WTC11 (cell line): ENCODE data around the gene HEXD. TPM values are rescaled to one million over a fixed set of nuclear protein-coding genes. Genes with fewer than 3 reads are reported as not detected.

Source experiments
- ATAC-seq: fragments of 200-7000 bp; cut with Tn5 transposase; 2 replicates; pipeline ENCODE4 v1.10.0; 2021; ENCODE audit warnings: mild to moderate bottlenecking, moderate library complexity
- CTCF ChIA-PET: fragments of 300-600 bp; sonication (Branson Sonifier 250); formaldehyde crosslinking; loops from one replicate; lab custom pipeline; 2021; ENCODE audit warnings: antibody characterized with exemption; lab: Charles Lee
- POLR2A ChIA-PET: fragments of 350-600 bp; sonication (Branson Sonifier 250); formaldehyde crosslinking; loops from one replicate; lab custom pipeline; 2021; ENCODE audit warnings: antibody characterized with exemption; lab: Charles Lee
- DNase-seq: peaks from one replicate; pipeline ENCODE4 v3.0.0; 2021; ENCODE audit warnings: low spot score
- H3K27ac Mint-ChIP-seq: 2 replicates; pipeline ENCODE4 v1.8.0; 2021; ENCODE audit warnings: mixed read lengths
- H3K27me3 Mint-ChIP-seq: 2 replicates; pipeline ENCODE4 v1.8.0; 2021; ENCODE audit warnings: low read depth, mild to moderate bottlenecking, moderate library complexity, mixed read lengths
- H3K36me3 Mint-ChIP-seq: 2 replicates; pipeline ENCODE4 v1.8.0; 2021; ENCODE audit warnings: mixed read lengths
- H3K4me1 Mint-ChIP-seq: 2 replicates; pipeline ENCODE4 v1.8.0; 2022; ENCODE audit warnings: mixed read lengths
- H3K4me3 Mint-ChIP-seq: 2 replicates; pipeline ENCODE4 v1.8.0; 2021; ENCODE audit warnings: mild to moderate bottlenecking, moderate library complexity, mixed read lengths
- H3K9me3 Mint-ChIP-seq: 2 replicates; pipeline ENCODE4 v1.8.0; 2021; ENCODE audit warnings: mixed read lengths
- CBFB ChIP-seq: sonication (generic); formaldehyde crosslinking; IDR thresholded peaks from 2 replicates; pipeline ENCODE4 v1.8.1; 2022; ENCODE audit warnings: mild to moderate bottlenecking, low read depth, missing genetic modification reagents
- CREM ChIP-seq: sonication (generic); formaldehyde crosslinking; IDR thresholded peaks from 2 replicates; pipeline ENCODE4 v1.8.1; 2022; ENCODE audit warnings: mild to moderate bottlenecking, missing genetic modification reagents, moderate library complexity
- FOXP1 ChIP-seq: sonication (generic); formaldehyde crosslinking; IDR thresholded peaks from 2 replicates; pipeline ENCODE4 v1.8.0; 2022; ENCODE audit warnings: missing genetic modification reagents, mild to moderate bottlenecking, moderate library complexity, borderline replicate concordance
- GTF2I ChIP-seq: fragments of 250-450 bp; sonication (Bioruptor Pico); conservative IDR thresholded peaks from 2 replicates; pipeline ENCODE4 v1.4.0; 2021; ENCODE audit warnings: mild to moderate bottlenecking
- IRF2 ChIP-seq: sonication (generic); formaldehyde crosslinking; IDR thresholded peaks from 2 replicates; pipeline ENCODE4 v1.8.0; 2022; ENCODE audit warnings: low read depth, missing genetic modification reagents, borderline replicate concordance
- MYBL2 ChIP-seq: sonication (generic); formaldehyde crosslinking; IDR thresholded peaks from 2 replicates; pipeline ENCODE4 v1.8.1; 2023; ENCODE audit warnings: mild to moderate bottlenecking, moderate library complexity, missing genetic modification reagents
- NFYB ChIP-seq: sonication (generic); formaldehyde crosslinking; conservative IDR thresholded peaks from 2 replicates; pipeline ENCODE4 v1.8.0; 2022; ENCODE audit warnings: low read depth, missing genetic modification reagents
- RELA ChIP-seq: sonication (generic); formaldehyde crosslinking; IDR thresholded peaks from 2 replicates; pipeline ENCODE4 v1.8.1; 2022; ENCODE audit warnings: missing genetic modification reagents, mild to moderate bottlenecking, borderline replicate concordance
- SMAD3 ChIP-seq: sonication (generic); formaldehyde crosslinking; IDR thresholded peaks from 2 replicates; pipeline ENCODE4 v1.8.0; 2022; ENCODE audit warnings: missing genetic modification reagents, mild to moderate bottlenecking, borderline replicate concordance
- TCF7 ChIP-seq: sonication (generic); formaldehyde crosslinking; IDR thresholded peaks from 2 replicates; pipeline ENCODE4 v1.8.0; 2022; ENCODE audit warnings: mild to moderate bottlenecking, low read depth, missing genetic modification reagents, moderate library complexity
- ZNF138 ChIP-seq: sonication (generic); formaldehyde crosslinking; conservative IDR thresholded peaks from 2 replicates; pipeline ENCODE4 v1.8.1; 2022; ENCODE audit warnings: mild to moderate bottlenecking, moderate library complexity, missing genetic modification reagents
- ZNF317 ChIP-seq: sonication (generic); formaldehyde crosslinking; IDR thresholded peaks from 2 replicates; pipeline ENCODE4 v1.8.1; 2023; ENCODE audit warnings: low read depth, mild to moderate bottlenecking, moderate library complexity, missing genetic modification reagents, borderline replicate concordance
- total RNA-seq: library from RNA; stranded (reverse); gene quantifications from 3 replicates; pipeline ENCODE4 v1.2.3, GENCODE V29; 2021
- TF ChIP-seq, protein P1 (sequence below): sonication (generic); formaldehyde crosslinking; IDR thresholded peaks from 2 replicates; pipeline ENCODE4 v1.8.0; 2022; ENCODE audit warnings: mild to moderate bottlenecking, missing genetic modification reagents
- TF ChIP-seq, protein P2 (sequence below): fragments of 250-450 bp; sonication (Bioruptor Pico); IDR thresholded peaks from 2 replicates; pipeline ENCODE4 v2.1.2; 2022; ENCODE audit warnings: mild to moderate bottlenecking, moderate library complexity
- TF ChIP-seq, protein P3 (sequence below): sonication (generic); formaldehyde crosslinking; IDR thresholded peaks from 2 replicates; pipeline ENCODE4 v1.8.0; 2023; ENCODE audit warnings: mild to moderate bottlenecking, missing genetic modification reagents
- TF ChIP-seq, protein P4 (sequence below): sonication (generic); formaldehyde crosslinking; IDR thresholded peaks from 2 replicates; pipeline ENCODE4 v1.8.0; 2023; ENCODE audit warnings: missing genetic modification reagents, mild to moderate bottlenecking, borderline replicate concordance
- TF ChIP-seq, protein P5 (sequence below): sonication (generic); formaldehyde crosslinking; IDR thresholded peaks from 2 replicates; pipeline ENCODE4 v1.8.0; 2022; ENCODE audit warnings: mild to moderate bottlenecking, missing genetic modification reagents
- TF ChIP-seq, protein P6 (sequence below): fragments of 250-450 bp; sonication (Bioruptor Pico); conservative IDR thresholded peaks from 2 replicates; pipeline ENCODE4 v1.9.0; 2021; ENCODE audit warnings: mild to moderate bottlenecking
- TF ChIP-seq, protein P7 (sequence below): fragments of 250-450 bp; sonication (Bioruptor Pico); IDR thresholded peaks from 2 replicates; pipeline ENCODE4 v1.9.0; 2021; ENCODE audit warnings: mild to moderate bottlenecking
- TF ChIP-seq, protein P8 (sequence below): sonication (generic); formaldehyde crosslinking; IDR thresholded peaks from 2 replicates; pipeline ENCODE4 v1.8.1; 2022; ENCODE audit warnings: mild to moderate bottlenecking, moderate library complexity, missing genetic modification reagents

Gene HEXD
- total RNA-seq, 1 experiment from 2014 or later, result 36.0 TPM

DNA sequence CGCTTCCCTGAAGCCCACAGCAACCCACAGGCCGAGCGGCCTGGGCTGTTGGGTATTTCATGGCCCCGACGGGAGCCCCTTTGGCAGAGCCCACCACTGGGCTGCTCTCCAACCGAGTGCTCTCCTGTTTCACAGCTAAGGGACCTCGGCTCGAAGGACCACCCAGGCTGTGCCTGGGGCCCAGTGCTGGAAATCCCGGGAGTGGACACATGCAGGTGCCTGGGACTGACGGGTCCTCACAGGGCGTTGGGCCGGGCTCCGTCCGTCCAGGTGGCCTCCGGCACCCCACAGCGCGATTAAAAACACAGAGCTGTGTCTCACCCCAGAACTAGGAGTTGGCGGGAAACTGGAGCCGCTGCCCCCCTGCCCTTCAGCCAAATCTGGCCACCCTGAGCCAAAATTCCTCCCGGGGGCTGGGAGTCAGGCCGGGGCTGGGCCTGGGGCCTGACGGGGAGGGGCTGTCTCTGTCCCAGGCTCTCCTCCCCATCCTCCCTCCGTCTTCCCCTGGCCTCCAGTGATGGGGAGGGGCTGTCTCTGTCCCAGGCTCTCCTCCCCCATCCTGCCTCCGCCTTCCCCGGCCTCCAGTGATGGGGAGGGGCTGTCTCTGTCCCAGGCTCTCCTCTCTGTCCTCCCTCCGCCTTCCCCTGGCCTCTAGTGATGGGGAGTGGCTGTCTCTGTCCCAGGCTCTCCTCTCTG is 32.4 kb upstream of the HEXD start (continued):
- TF ChIP-seq, protein P1, sequence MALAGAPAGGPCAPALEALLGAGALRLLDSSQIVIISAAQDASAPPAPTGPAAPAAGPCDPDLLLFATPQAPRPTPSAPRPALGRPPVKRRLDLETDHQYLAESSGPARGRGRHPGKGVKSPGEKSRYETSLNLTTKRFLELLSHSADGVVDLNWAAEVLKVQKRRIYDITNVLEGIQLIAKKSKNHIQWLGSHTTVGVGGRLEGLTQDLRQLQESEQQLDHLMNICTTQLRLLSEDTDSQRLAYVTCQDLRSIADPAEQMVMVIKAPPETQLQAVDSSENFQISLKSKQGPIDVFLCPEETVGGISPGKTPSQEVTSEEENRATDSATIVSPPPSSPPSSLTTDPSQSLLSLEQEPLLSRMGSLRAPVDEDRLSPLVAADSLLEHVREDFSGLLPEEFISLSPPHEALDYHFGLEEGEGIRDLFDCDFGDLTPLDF (CRISPR knock-in tag), result no peak
- TF ChIP-seq, protein P2, sequence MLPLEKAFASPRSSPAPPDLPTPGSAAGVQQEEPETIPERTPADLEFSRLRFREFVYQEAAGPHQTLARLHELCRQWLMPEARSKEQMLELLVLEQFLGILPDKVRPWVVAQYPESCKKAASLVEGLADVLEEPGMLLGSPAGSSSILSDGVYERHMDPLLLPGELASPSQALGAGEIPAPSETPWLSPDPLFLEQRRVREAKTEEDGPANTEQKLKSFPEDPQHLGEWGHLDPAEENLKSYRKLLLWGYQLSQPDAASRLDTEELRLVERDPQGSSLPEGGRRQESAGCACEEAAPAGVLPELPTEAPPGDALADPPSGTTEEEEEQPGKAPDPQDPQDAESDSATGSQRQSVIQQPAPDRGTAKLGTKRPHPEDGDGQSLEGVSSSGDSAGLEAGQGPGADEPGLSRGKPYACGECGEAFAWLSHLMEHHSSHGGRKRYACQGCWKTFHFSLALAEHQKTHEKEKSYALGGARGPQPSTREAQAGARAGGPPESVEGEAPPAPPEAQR (CRISPR knock-in tag), result no peak
- no peak for TF ChIP-seq CREM (CRISPR knock-in tag)
- no peak for TF ChIP-seq GTF2I (CRISPR knock-in tag)
- TF ChIP-seq TCF7 (CRISPR knock-in tag), result no peak
- no peak for TF ChIP-seq IRF2 (CRISPR knock-in tag)
- TF ChIP-seq, protein P3, sequence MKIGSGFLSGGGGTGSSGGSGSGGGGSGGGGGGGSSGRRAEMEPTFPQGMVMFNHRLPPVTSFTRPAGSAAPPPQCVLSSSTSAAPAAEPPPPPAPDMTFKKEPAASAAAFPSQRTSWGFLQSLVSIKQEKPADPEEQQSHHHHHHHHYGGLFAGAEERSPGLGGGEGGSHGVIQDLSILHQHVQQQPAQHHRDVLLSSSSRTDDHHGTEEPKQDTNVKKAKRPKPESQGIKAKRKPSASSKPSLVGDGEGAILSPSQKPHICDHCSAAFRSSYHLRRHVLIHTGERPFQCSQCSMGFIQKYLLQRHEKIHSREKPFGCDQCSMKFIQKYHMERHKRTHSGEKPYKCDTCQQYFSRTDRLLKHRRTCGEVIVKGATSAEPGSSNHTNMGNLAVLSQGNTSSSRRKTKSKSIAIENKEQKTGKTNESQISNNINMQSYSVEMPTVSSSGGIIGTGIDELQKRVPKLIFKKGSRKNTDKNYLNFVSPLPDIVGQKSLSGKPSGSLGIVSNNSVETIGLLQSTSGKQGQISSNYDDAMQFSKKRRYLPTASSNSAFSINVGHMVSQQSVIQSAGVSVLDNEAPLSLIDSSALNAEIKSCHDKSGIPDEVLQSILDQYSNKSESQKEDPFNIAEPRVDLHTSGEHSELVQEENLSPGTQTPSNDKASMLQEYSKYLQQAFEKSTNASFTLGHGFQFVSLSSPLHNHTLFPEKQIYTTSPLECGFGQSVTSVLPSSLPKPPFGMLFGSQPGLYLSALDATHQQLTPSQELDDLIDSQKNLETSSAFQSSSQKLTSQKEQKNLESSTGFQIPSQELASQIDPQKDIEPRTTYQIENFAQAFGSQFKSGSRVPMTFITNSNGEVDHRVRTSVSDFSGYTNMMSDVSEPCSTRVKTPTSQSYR (CRISPR knock-in tag), result no peak
- TF ChIP-seq MYBL2 (CRISPR knock-in tag), result no peak
- no peak for TF ChIP-seq RELA (CRISPR knock-in tag)
- TF ChIP-seq, protein P4, sequence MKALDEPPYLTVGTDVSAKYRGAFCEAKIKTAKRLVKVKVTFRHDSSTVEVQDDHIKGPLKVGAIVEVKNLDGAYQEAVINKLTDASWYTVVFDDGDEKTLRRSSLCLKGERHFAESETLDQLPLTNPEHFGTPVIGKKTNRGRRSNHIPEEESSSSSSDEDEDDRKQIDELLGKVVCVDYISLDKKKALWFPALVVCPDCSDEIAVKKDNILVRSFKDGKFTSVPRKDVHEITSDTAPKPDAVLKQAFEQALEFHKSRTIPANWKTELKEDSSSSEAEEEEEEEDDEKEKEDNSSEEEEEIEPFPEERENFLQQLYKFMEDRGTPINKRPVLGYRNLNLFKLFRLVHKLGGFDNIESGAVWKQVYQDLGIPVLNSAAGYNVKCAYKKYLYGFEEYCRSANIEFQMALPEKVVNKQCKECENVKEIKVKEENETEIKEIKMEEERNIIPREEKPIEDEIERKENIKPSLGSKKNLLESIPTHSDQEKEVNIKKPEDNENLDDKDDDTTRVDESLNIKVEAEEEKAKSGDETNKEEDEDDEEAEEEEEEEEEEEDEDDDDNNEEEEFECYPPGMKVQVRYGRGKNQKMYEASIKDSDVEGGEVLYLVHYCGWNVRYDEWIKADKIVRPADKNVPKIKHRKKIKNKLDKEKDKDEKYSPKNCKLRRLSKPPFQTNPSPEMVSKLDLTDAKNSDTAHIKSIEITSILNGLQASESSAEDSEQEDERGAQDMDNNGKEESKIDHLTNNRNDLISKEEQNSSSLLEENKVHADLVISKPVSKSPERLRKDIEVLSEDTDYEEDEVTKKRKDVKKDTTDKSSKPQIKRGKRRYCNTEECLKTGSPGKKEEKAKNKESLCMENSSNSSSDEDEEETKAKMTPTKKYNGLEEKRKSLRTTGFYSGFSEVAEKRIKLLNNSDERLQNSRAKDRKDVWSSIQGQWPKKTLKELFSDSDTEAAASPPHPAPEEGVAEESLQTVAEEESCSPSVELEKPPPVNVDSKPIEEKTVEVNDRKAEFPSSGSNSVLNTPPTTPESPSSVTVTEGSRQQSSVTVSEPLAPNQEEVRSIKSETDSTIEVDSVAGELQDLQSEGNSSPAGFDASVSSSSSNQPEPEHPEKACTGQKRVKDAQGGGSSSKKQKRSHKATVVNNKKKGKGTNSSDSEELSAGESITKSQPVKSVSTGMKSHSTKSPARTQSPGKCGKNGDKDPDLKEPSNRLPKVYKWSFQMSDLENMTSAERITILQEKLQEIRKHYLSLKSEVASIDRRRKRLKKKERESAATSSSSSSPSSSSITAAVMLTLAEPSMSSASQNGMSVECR (CRISPR knock-in tag), result no peak

DNA sequence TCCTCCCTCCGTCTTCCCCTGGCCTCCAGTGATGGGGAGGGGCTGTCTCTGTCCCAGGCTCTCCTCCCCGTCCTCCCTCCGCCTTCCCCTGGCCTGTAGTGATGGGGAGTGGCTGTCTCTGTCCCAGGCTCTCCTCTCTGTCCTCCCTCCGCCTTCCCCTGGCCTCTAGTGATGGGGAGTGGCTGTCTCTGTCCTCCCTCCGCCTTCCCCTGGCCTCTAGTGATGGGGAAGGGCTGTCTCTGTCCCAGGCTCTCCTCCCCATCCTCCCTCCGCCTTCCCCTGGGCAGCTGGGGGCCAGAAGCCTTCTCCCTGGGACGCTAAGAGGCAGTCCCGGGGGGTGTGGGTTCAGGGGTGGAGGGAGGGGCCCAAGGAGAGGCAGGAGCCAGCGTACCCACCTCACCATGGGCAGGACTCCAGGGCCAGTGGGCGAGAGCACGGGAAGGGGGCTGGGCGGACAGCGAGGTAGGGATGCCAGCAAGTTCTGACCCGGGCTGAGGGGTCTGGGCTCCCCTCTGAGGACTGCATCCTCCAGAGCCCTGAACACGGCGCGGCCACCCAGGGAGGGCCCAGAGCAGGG is 31.8 kb upstream of the HEXD start:
- no peak overlapping the region for H3K27ac Mint-ChIP-seq
- H3K27me3 Mint-ChIP-seq, result peaks cover 4% of the 10 kb centered on the region
- H3K4me1 Mint-ChIP-seq, result peaks cover 3% of the 10 kb centered on the region
- ChIA-PET POLR2A (no interaction called here), CTCF (no interaction called here)
- DNase-seq, result no peak
- H3K4me3 Mint-ChIP-seq, result no peak overlapping the region
- no peak for ATAC-seq
- no peaks in the 10 kb centered on the region for H3K9me3 Mint-ChIP-seq
- no peaks in the 10 kb centered on the region for H3K36me3 Mint-ChIP-seq
- TF ChIP-seq FOXP1 (CRISPR knock-in tag) (no peak), SMAD3 (CRISPR knock-in tag) (no peak), ZNF138 (no peak), NFYB (no peak), CBFB (no peak), ZNF317 (CRISPR knock-in tag) (no peak)
- TF ChIP-seq, protein P5, sequence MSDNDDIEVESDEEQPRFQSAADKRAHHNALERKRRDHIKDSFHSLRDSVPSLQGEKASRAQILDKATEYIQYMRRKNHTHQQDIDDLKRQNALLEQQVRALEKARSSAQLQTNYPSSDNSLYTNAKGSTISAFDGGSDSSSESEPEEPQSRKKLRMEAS (CRISPR knock-in tag), result no peak
- TF ChIP-seq, protein P6, sequence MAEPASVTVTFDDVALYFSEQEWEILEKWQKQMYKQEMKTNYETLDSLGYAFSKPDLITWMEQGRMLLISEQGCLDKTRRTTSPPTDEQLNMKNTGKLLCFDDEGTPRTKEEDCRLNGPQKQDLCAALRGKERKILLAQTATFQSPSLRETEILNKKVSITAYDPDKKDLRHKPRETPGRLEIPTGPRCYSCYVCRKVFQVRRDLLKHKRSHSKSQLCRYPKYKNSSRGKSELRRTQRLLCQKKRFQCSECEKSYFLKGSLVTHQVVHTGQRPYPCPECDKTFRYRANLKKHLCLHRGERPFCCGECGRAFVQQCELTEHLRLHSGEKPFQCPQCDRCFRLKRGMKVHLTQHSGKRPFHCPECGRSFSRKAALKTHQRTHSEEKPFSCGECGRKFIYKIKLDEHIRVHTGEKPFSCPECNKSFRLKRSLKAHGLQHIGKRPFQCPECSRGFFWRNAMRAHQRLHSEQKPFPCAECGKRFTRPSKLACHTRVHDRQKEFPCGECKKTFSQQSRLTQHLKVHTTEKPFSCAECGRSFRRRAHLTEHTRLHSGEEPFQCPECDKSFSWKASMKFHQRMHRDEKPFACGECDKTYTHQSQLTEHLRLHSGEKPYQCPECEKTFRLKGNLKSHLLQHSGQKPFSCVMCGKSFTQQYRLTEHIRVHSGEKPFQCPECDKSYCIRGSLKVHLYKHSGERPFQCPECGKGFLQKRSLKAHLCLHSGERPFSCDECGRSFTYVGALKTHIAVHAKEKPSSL, result no peak
- TF ChIP-seq, protein P7, sequence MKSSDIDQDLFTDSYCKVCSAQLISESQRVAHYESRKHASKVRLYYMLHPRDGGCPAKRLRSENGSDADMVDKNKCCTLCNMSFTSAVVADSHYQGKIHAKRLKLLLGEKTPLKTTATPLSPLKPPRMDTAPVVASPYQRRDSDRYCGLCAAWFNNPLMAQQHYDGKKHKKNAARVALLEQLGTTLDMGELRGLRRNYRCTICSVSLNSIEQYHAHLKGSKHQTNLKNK, result no peak
- TF ChIP-seq, protein P8, sequence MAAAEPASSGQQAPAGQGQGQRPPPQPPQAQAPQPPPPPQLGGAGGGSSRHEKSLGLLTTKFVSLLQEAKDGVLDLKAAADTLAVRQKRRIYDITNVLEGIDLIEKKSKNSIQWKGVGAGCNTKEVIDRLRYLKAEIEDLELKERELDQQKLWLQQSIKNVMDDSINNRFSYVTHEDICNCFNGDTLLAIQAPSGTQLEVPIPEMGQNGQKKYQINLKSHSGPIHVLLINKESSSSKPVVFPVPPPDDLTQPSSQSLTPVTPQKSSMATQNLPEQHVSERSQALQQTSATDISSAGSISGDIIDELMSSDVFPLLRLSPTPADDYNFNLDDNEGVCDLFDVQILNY (CRISPR knock-in tag), result no peak
